Measurements from ENCODE around the gene IGFBP3.

IGFBP3 gene

DNA sequence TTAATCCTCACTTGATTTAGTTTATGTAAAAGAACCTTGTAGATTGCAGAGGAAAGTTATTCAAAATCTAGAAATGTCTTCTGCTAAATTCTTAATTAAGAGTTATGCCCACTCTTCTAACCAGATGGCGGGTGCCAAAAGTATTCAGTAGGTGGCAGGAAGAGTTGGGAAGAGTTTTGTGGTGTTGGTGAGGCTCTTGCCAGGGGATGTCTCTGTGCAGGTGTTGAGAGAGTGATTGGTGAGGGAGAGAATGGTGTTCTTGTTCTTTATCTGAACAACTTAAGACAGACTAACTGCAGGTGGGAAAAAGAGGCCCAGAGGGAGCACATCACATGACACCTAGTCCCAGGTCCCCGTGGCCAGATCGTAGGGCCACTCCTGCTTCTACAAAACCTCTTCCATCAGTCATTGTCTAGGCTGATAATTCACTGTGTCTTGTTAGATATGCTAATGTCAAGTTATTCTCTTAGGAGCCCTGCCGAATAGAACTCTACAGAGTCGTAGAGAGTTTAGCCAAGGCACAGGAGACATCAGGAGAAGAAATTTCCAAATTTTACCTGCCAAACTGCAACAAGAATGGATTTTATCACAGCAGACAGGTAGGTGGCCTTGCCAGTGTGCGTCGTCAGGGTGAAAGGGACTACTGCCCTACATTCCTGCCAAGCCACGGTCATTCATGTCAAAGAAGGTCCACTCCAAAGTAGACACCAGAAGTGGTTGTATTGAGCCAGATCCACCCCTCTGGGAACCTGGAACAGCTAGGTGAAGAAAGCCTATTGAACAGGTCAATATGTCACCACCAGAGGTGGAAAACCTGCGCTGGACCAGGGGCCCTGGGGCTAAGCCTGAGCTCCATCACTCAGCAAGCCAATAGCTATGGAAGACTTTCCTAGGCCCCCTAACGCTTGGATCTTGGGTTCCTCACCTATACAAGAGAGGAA lies 29.3 kb downstream of the IGFBP3 start:
- FAIRE-seq: no peak

DNA sequence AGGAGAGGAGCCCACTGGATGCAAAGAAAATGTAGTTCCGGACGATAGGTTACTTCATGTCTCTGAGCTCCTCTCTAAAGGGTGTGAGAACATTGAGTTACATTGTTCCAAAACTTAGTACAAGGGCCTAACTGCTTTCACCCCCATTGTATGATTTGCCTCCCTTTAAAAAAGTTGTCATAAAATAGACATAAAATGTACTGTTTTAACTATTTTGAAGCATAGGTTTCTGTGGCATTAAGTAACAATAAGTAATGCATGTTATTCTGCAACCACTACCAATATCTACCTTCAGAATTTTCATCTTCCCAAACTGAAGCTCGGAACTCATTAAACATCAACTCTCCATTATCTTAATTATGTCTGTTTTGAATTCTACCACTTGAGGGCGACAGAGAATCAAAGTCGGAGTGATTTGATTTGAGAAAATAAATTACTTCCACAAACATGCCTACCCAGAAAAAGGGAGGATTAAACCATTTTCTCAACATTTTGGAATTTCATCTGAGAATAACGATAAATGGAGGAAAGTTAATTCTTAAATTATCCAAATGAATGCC lies 30.1 kb downstream of the IGFBP3 start:
- FAIRE-seq: peak; percentile 98

DNA sequence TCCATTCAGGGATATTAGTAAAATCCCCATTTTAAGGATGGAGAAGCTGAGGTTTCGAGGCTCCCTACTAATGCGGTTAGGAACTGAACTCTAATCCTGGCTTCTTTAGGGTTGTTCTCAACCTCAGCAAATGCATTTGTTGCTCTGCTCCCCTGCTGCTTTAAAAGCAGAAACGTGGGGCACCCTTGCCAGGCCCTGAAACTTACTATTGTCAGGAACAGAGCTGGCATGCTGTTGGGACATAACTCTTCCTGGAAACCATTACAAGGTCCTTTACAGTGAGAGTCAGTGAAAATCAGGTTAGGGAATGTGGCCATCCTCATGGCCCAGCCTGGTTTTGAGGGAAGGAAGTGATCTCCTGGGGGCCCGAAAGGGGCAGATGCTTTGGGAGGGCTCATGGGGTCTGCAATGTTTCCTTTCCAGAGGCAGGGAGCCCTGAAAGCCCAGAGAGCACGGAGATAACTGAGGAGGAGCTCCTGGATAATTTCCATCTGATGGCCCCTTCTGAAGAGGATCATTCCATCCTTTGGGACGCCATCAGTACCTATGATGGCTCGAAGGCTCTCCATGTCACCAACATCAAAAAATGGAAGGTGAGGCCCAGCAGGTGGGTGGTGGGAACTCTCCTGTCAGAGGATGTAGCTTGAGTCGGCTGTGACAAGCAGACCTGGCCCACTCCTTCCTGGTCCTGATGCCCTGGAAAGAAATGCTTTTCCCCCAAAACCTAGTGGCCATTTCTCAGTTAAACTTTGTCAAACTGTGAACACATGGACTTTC lies 30.8 kb downstream of the IGFBP3 start:
- FAIRE-seq: no peak

DNA sequence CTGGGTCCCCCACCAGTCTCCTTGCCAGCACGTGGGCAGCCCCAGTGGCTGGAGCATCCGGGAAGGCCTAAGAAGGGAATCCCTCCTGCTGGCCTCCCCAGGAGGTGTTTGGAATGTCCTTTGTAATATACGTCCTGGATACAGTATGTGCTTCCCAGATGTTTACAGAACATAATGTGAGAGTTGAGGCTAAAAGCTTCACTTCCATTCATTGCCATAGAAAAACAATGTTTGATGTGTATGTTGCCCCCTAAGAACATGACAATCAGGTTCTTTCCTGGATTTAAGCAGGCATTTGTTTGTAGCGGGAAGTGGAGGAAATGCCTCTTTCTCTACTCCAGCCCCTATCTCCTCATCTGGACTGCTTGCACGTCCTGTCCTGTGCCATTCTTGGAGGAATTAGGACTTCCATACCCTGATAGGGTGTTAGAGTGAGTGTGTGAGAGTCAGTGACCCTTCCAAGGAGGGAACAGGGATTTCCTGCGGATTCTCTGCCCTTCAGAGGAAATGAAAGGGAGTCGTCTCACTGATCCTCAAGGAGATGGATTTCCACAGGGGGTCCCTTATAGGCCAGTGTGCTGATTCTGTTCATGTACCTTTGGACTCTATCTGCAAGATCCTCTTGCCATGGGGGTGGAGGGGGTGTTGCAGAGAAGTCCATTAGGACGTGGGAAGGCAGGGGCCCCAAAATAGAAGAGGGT lies 31.6 kb downstream of the IGFBP3 start:
- no peak for FAIRE-seq

DNA sequence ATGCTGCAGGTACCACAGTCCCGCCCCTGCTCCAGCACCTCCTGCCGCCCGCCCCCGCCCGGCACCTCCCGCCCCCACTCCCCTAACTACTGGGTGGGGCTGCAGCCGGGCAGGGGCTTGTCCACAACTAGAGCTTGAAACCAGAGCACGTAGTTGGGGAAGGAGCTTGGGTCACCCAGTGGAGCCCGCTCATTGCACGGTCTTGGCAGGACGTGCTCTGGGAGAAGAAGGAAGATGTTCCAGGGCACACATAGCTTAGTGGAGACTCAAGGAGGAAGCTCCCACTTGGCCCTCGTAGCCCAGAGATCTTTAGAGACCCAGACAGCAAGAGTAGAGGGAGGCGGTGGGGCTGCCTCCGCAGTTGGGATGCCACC lies 32.1 kb downstream of the IGFBP3 start:
- no peak for FAIRE-seq

DNA sequence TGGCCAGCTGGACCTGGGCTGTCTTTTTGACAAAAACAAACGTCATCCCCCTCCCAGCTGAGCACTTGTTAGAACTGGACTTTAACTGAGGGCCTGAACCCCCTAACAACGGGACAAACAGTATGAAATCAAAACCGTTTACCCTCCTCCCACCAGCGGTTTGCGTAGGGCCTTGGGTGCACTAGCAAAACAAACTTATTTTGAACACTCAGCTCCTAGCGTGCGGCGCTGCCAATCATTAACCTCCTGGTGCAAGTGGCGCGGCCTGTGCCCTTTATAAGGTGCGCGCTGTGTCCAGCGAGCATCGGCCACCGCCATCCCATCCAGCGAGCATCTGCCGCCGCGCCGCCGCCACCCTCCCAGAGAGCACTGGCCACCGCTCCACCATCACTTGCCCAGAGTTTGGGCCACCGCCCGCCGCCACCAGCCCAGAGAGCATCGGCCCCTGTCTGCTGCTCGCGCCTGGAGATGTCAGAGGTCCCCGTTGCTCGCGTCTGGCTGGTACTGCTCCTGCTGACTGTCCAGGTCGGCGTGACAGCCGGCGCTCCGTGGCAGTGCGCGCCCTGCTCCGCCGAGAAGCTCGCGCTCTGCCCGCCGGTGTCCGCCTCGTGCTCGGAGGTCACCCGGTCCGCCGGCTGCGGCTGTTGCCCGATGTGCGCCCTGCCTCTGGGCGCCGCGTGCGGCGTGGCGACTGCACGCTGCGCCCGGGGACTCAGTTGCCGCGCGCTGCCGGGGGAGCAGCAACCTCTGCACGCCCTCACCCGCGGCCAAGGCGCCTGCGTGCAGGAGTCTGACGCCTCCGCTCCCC lies 32.7 kb downstream of the IGFBP3 start, which contains the start of gene IGFBP1:
TSS of gene IGFBP1 (plus strand) at position 304 of the 808 bp plus-strand sequence. CDS start at position 469, 165 bp downstream.
- no peak for FAIRE-seq

DNA sequence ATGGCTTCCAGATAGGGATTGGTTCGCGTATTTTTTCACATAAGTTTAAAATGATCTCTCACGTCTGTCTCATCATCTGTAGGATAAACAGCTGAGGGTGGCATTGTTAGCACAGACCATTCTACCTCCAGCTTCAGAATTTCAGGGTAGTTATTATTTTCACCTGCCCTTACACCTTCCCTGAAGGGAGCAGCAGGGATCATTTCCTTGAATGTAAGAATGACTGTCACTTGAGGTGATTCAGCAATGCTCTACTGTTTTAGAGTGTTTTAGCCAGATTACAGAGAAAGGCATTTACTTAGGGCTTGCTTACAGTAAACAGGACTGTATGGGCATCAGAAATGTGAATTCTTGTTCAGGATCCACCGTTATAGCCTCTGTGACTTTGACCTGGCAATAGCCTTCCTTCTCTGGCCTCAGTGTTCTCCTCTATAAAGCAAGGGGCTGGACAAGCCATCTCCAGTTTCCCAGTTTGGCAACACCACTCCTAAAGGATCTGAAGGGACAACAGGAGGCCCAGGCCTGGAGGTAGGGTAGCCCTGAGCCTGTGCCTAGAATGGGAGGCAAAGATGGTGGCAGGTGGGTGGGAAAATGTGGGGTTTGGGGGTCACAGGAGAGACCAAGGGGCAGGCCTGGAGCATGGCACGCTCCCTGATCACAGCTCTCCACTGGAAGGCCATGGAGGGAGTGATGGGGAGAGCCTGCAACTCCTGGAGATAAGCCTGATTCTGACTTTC lies 34.0 kb downstream of the IGFBP3 start:
- no peak for FAIRE-seq

DNA sequence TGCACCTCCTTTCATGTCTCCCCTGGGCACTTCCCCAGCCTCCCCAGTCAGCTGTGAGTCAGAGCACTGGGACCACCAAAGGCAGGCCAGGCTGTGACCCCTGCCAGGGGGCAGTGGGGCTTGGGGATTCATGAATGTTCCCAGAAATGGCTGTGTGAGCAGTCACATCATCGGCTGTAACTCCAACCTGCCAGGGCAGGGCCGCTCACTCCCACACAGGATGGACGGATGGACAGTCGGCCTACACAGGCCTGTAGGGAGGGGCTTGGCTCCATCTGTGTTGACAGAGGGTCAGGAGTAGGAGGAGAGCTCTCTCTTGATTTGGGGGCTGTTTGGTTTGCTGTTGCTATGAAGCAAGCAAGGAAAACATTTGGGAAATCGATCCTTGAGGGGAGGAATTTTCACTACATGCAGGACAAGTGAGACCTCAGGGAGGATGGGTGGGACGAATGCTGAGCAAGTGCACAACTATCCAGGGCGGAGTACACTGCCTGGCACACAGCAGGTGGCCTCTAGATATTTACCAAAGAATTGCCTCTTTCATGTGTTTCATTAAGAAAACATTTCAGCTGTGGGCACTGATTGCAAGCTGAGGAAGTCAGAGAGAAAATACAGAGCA lies 35.7 kb downstream of the IGFBP3 start:
- FAIRE-seq: no peak

DNA sequence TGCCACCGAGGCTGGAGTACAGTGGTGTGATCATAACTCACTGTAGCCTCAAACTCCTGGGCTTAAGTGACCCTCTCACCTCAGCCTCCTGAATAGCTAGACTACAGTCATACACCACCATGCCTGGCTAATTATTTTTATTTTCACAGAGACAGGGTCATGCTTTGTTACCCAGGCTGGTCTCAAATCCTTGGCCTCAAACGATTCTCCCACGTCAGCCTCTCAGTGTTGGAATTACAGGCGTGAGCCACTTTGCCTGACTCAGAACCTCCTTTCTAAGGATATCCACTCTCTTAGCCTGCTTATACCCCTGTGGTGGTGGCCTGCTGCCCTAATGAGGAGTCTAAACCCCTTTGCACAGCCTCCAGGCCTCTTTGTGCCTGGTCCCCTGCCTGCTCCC lies 36.9 kb downstream of the IGFBP3 start:
- FAIRE-seq: no peak

DNA sequence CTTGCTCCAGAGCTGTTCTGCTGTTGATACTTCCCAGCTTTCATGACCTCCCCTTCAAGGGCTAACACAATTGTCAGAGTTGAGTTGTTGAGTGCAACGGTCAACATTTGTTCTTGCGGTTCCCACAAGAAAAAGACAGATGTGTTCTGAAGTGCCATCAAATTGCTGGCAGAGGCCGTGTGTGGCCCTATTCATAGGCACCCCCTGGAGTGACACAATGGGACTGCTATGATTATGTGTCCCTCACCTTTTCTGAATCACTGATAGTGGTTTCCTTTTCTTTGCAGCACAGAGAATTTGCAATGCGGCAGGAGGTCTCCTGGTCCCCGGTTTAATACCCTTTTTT lies 38.6 kb downstream of the IGFBP3 start:
- FAIRE-seq: no peak

DNA sequence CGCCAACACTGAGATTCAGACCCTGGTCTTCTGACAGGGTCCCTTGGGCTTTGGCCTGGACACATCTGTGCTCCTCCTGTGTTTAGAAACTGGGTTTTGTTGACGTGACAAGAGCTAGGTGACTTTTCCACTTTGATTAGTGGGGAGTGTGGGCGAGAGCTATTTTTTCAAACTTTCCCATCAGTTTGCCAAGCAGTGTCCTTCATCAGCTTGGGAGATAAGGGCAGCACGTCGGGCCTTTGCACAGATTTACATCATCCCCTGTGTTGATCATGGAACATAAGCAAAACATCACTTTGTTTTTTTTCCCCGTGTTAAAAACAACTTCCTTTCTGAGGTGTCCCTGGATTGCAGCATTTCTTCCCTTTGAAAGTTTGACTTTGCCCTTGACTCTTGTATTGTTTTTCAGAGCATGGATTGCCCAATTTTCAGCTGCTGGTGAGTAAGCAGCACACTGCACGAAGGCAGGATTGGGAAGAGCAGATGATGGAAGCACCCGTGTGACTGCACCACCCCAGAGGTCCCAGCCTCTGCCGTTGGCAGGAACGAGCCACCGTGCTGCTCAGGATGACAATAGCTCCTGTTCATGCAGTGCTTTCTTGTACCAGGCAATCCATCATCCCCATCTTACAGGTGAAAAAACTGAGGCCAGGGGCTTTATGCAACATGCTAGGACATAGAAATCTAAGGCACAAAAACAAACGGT lies 39.2 kb downstream of the IGFBP3 start:
- no peak for FAIRE-seq

DNA sequence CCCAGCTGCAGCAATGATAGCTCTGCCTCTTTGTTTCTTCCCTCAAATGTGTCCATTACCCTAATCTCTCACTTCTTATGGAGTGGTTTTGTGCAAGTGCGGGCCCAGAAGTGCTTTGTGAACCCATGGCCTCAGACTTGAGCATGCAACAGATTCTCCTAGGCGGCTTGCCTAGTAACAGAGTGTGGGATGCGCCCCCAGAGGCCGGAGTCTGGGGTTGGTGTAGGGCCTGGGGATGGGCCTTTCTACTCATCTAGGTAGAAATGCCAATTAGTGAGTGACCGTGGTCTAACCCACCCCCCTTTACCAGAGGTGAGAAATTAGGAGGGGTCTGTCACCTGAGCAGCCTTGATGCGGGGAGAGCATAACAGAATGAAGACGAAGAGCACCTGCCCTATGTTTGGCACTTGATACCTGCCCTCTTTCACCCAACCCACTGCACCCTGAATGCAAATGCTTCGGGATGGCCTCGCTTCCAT lies 39.8 kb downstream of the IGFBP3 start:
- FAIRE-seq: no peak

DNA sequence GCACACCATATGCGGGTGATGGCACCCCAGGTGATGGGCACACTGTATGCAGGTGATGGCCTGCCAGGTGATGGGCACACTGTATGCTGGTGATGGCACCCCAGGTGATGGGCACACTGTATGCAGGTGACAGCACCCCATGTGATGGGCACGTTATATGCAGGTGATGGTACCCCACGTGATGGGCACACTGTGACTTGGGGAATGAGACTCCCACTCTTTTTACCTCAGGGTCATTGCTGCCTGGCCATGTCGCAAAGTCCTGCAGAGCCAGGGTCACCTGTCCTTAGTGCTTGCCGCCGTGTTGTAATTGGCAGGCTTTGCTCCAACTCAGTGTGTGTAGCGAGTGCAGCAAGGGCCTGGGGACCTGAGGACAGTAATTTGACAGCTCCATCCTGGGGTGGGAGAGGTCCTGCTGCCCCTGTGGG lies 40.6 kb downstream of the IGFBP3 start:
- FAIRE-seq: no peak

DNA sequence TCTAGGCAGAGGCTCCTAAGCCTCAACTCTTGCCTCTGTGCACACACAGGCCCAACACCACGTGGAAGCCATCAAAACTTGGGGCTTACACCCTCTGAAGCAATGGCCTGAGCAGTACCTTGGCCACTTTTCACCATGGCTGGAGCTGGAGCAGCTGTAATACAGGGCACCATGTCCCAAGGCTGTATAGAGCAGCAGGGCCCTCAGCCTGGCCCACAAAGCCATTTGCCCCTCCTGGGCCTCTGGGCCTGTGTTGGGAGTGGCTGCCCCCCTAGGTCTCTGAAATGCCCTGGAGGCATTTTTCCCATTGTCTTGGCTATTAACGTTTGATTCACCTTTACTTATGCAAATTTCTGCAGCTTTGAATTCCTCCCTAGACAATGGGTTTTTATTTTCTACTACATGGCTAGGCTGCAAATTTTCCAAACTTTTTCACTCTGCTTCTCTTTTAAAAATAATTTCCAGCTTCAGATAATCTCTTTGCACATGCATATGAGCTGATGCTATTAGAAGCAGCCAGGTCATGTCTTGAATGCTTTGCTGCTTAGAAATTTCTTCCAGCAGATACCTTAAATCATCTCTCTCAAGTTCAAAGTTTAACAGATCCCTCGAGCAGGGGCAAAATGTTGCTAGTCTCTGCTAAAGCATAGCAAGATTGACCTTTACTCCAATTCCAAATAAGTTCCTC lies 42.5 kb downstream of the IGFBP3 start:
- FAIRE-seq: no peak

DNA sequence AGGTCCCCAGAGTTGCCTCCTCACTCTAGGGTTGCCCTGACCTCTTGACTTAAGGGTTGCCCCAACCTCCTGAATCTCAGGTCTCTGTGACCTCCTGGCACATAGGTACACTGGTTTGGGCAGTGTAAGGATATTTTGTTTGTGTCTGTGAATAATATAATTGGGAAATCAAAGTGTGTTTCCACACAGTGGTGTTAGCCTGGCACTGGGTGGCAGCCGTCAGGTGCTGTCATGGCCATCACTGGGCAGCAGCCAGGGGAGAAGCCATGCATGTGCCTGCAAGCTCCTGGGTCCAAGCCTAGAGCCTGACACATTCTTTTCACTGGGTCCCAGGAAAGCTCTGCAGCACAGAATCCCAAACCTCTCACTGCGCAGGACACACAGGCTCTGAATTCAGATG lies 44.6 kb downstream of the IGFBP3 start:
- FAIRE-seq: no peak

DNA sequence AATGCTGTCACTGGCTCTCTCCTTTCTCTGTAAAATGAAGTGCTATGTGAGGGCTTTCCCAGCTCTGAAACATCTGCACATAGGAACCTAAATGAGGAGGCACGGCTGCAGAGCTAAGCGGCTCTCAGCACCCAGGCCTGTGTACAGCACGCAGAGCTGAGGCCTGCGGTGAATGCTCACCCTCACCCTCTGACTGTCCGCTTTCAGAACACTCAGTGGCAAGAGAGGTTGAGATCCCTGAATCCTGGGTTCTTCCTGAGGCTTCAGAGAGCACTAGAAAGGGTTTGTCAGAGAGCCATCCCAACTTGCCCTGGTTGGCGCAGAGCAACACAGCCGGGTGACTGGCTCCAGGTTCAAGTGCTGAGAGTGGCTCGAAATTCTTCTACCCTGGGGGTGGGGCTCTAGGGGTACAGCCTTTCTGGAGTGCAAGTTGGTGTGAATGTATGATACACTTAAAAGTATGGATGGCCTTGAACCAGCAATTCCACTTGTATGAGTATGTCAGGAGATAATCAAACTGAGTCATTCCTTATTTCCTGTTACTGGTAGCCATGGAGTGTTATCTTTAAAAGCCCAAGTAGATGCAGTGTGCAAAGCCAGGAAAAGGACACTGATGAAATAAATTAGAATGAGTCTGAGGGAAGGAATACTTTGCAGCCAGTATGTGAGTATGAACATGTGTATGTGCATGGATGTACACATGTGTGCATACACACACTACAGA lies 46.5 kb downstream of the IGFBP3 start:
- no peak for FAIRE-seq

DNA sequence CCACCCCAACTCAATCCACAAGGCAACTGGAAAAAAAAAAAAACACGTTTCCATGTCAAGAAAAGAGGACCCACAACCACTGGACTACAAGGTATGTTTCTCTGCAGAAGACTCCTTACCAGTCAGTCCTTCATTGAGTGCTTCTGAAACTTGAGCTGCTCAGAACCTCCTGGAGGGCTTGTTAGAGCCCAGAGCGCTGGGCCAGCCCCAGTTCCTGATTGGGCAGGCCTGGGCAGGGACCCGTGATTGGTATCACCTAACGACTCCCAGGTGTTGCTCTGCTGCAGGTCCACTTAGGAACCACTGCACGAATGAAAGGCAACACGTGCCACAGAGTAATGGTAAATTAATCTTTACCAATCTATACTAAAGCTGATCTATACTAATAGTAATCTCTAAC lies 47.7 kb downstream of the IGFBP3 start:
- no peak for FAIRE-seq

DNA sequence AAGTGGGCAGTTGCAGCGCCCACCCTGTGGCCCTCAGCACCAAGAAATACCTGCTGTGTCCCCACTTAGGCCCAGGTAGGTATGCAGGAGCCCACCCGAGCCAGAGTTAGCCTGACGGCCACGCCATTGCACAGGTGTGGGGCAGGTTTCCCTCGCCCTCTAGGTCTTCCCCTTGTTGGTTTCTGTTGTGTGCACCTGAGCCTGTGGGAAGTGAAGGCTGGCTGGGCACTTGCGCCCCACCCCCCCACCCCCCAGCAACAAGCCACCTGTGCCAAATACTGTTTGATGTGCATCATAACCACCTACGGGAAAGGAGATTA lies 48.1 kb downstream of the IGFBP3 start, which contains the start of gene CCDC201:
TSS of gene CCDC201 (minus strand) at position 48 of the 320 bp plus-strand sequence. CDS start 75 bp downstream, outside the sequence.
- no peak for FAIRE-seq

Measured in islet of Langerhans (tissue), 1 donor.